HEK293 (cell line): Measurements from ENCODE around the gene ZBTB24.

Experiments used
- CTCF ChIA-PET: fragments of 350-600 bp; formaldehyde crosslinking; extraction: SDS; loops from one replicate; lab custom pipeline; 2021; ENCODE audit warnings: antibody characterized with exemption; lab: Yijun Ruan, JAX
- POLR2A ChIA-PET: fragments of 300-600 bp; formaldehyde crosslinking; extraction: SDS; loops from one replicate; lab custom pipeline; 2020; ENCODE audit warnings: antibody characterized with exemption, inconsistent platforms; lab: Yijun Ruan, JAX
- H3K27ac ChIP-seq: fragments of 200-500 bp; sonication (Bioruptor generic); 2 replicates; pipeline ENCODE4 v1.5.1; 2014; ENCODE audit warnings: low read depth, low read length, control low read depth, inconsistent platforms; ENCODE audit errors: extremely low read depth
- H3K36me3 ChIP-seq, 2 experiments: fragments of 200-500 bp in 1 of 2; sonication (Bioruptor generic) in 1 of 2; 1 replicate in 1 of 2; 2 replicates in 1 of 2; pipeline ENCODE4 v1.5.1; 2014 to 2017; ENCODE audit warnings: inconsistent platforms in 2 of 2, low read length in 2 of 2; ENCODE audit not compliant: control insufficient read depth in 2 of 2, insufficient read depth in 1 of 2
- H3K4me1 ChIP-seq: fragments of 200-500 bp; sonication (Bioruptor generic); 2 replicates; pipeline ENCODE4 v1.5.1; 2014; ENCODE audit warnings: mild to moderate bottlenecking, low read length, inconsistent platforms; ENCODE audit not compliant: control insufficient read depth, insufficient read depth
- H3K4me3 ChIP-seq: 2 replicates; pipeline ENCODE4 v1.5.1; 2011; ENCODE audit warnings: low read depth, mild to moderate bottlenecking, control low read depth, low read length, moderate library complexity
- H3K9me3 ChIP-seq: fragments of 200-500 bp; sonication (Bioruptor generic); 2 replicates; pipeline ENCODE4 v1.5.1; 2014; ENCODE audit warnings: low read depth, low read length, inconsistent platforms; ENCODE audit not compliant: control insufficient read depth, insufficient read depth
- AEBP2 ChIP-seq: fragments of 450-650 bp; formaldehyde crosslinking; IDR thresholded peaks from 2 replicates; pipeline ENCODE4 v1.5.1; 2016; ENCODE audit warnings: missing biosample characterization, missing genetic modification characterization, borderline replicate concordance
- GLIS2 ChIP-seq: fragments of 450-650 bp; formaldehyde crosslinking; IDR thresholded peaks from 2 replicates; pipeline ENCODE4 v1.5.1; 2016; ENCODE audit warnings: missing biosample characterization, missing genetic modification characterization
- HOXC10 ChIP-seq: sonication (generic); formaldehyde crosslinking; IDR thresholded peaks from 2 replicates; pipeline ENCODE4 v1.8.1; 2023; ENCODE audit warnings: mild to moderate bottlenecking, missing genetic modification reagents
- KLF8 ChIP-seq: fragments of 450-650 bp; formaldehyde crosslinking; IDR thresholded peaks from 2 replicates; pipeline ENCODE4 v1.5.1; 2016; ENCODE audit warnings: missing biosample characterization, missing genetic modification characterization
- MEIS1 ChIP-seq: sonication (generic); formaldehyde crosslinking; IDR thresholded peaks from 2 replicates; pipeline ENCODE4 v1.8.1; 2022; ENCODE audit warnings: missing genetic modification reagents, mild to moderate bottlenecking, borderline replicate concordance
- PRDM10 ChIP-seq: fragments of 450-650 bp; formaldehyde crosslinking; IDR thresholded peaks from 2 replicates; pipeline ENCODE4 v1.5.1; 2016; ENCODE audit warnings: missing biosample characterization, missing genetic modification characterization
- PRDM4 ChIP-seq: fragments of 450-650 bp; formaldehyde crosslinking; IDR thresholded peaks from 2 replicates; pipeline ENCODE4 v1.5.1; 2017; ENCODE audit warnings: missing biosample characterization, missing genetic modification characterization
- RBAK ChIP-seq: fragments of 450-650 bp; formaldehyde crosslinking; IDR thresholded peaks from 2 replicates; pipeline ENCODE4 v1.5.1; 2016; ENCODE audit warnings: missing biosample characterization, missing genetic modification characterization
- ZIC2 ChIP-seq: fragments of 450-650 bp; formaldehyde crosslinking; IDR thresholded peaks from 2 replicates; pipeline ENCODE4 v1.5.1; 2016; ENCODE audit warnings: missing biosample characterization, missing genetic modification characterization
- ZNF140 ChIP-seq: fragments of 450-650 bp; formaldehyde crosslinking; IDR thresholded peaks from 2 replicates; pipeline ENCODE4 v1.5.1; 2016; ENCODE audit warnings: missing biosample characterization, missing genetic modification characterization
- ZNF175 ChIP-seq: fragments of 450-650 bp; formaldehyde crosslinking; IDR thresholded peaks from 2 replicates; pipeline ENCODE4 v1.5.1; 2016; ENCODE audit warnings: missing biosample characterization, missing genetic modification characterization
- ZNF211 ChIP-seq: fragments of 450-650 bp; formaldehyde crosslinking; IDR thresholded peaks from 2 replicates; pipeline ENCODE4 v1.5.1; 2016; ENCODE audit warnings: low read depth, missing biosample characterization, missing genetic modification characterization
- ZNF239 ChIP-seq: fragments of 450-650 bp; formaldehyde crosslinking; IDR thresholded peaks from 2 replicates; pipeline ENCODE4 v1.5.1; 2016; ENCODE audit warnings: missing biosample characterization, missing genetic modification characterization
- ZNF24 ChIP-seq: fragments of 450-650 bp; formaldehyde crosslinking; IDR thresholded peaks from 2 replicates; pipeline ENCODE4 v1.5.1; 2016; ENCODE audit warnings: missing biosample characterization, missing genetic modification characterization
- ZNF311 ChIP-seq: fragments of 450-650 bp; formaldehyde crosslinking; IDR thresholded peaks from 2 replicates; pipeline ENCODE4 v1.5.1; 2017; ENCODE audit warnings: missing biosample characterization, missing genetic modification characterization, borderline replicate concordance
- ZNF366 ChIP-seq: fragments of 450-650 bp; formaldehyde crosslinking; conservative IDR thresholded peaks from 2 replicates; pipeline ENCODE4 v1.5.1; 2016; ENCODE audit warnings: missing biosample characterization, missing genetic modification characterization
- ZNF423 ChIP-seq: fragments of 450-650 bp; formaldehyde crosslinking; IDR thresholded peaks from 2 replicates; pipeline ENCODE4 v1.5.1; 2016; ENCODE audit warnings: missing biosample characterization, missing genetic modification characterization
- ZNF449 ChIP-seq: fragments of 450-650 bp; formaldehyde crosslinking; IDR thresholded peaks from 2 replicates; pipeline ENCODE4 v1.5.1; 2017; ENCODE audit warnings: missing biosample characterization, mild to moderate bottlenecking, missing genetic modification characterization, moderate library complexity
- ZNF473 ChIP-seq: fragments of 450-650 bp; formaldehyde crosslinking; IDR thresholded peaks from 2 replicates; pipeline ENCODE4 v1.5.1; 2017; ENCODE audit warnings: missing biosample characterization, missing genetic modification characterization
- ZNF514 ChIP-seq: fragments of 450-650 bp; formaldehyde crosslinking; IDR thresholded peaks from 2 replicates; pipeline ENCODE4 v1.5.1; 2016; ENCODE audit warnings: missing biosample characterization, missing genetic modification characterization
- ZNF548 ChIP-seq: fragments of 450-650 bp; formaldehyde crosslinking; IDR thresholded peaks from 2 replicates; pipeline ENCODE4 v1.5.1; 2016; ENCODE audit warnings: missing biosample characterization, missing genetic modification characterization
- ZNF600 ChIP-seq: fragments of 450-650 bp; formaldehyde crosslinking; IDR thresholded peaks from 2 replicates; pipeline ENCODE4 v1.5.1; 2016; ENCODE audit warnings: missing biosample characterization, missing genetic modification characterization
- ZNF626 ChIP-seq: fragments of 450-650 bp; sonication (Bioruptor Pico); formaldehyde crosslinking; IDR thresholded peaks from 2 replicates; pipeline ENCODE4 v1.5.1; 2018; ENCODE audit warnings: missing biosample characterization, missing genetic modification characterization, inconsistent platforms
- ZNF645 ChIP-seq: fragments of 450-650 bp; formaldehyde crosslinking; IDR thresholded peaks from 2 replicates; pipeline ENCODE4; 2016; ENCODE audit warnings: missing biosample characterization, missing genetic modification characterization
- ZNF747 ChIP-seq: fragments of 450-650 bp; formaldehyde crosslinking; IDR thresholded peaks from 2 replicates; pipeline ENCODE4 v1.5.1; 2016; ENCODE audit warnings: missing biosample characterization, missing genetic modification characterization
- ZSCAN30 ChIP-seq: fragments of 450-650 bp; IDR thresholded peaks from 2 replicates; pipeline ENCODE4 v1.5.1; 2018; ENCODE audit warnings: missing biosample characterization, mild to moderate bottlenecking, missing genetic modification characterization, moderate library complexity

The ZBTB24 gene

GRCh38 chr6:109523478-109523877 is 40.5 kb upstream of the ZBTB24 start:
- no peaks in the 10 kb centered on the region for H3K4me1 ChIP-seq
- CTCF ChIA-PET, result no interaction called here
- H3K9me3 ChIP-seq, result no peaks in the 10 kb centered on the region
- no peak overlapping the region for H3K4me3 ChIP-seq
- H3K36me3 ChIP-seq, result no peaks in the 10 kb centered on the region
- POLR2A ChIA-PET, result no interaction called here
- no peak overlapping the region for H3K27ac ChIP-seq
- TF ChIP-seq ZNF239 (tag by site-specific recombination), result no peak
- TF ChIP-seq KLF8 (tag by site-specific recombination), result no peak
- TF ChIP-seq ZNF175 (tag by site-specific recombination), result no peak
- TF ChIP-seq ZNF311 (tag by site-specific recombination), result no peak
- no peak for TF ChIP-seq PRDM4 (tag by site-specific recombination)
- TF ChIP-seq ZNF24 (tag by site-specific recombination), result no peak
- no peak for TF ChIP-seq ZNF423
- no peak for TF ChIP-seq ZNF548 (tag by site-specific recombination)
- no peak for TF ChIP-seq ZNF473 (tag by site-specific recombination)
- TF ChIP-seq ZNF140 (tag by site-specific recombination), result no peak
- no peak for TF ChIP-seq ZNF514 (tag by site-specific recombination)
- no peak for TF ChIP-seq RBAK
- no peak for TF ChIP-seq ZNF747 (tag by site-specific recombination)
- no peak for TF ChIP-seq ZNF626 (tag by site-specific recombination)
- TF ChIP-seq GLIS2 (tag by site-specific recombination), result no peak
- no peak for TF ChIP-seq ZNF366
- no peak for TF ChIP-seq PRDM10 (tag by site-specific recombination)
- TF ChIP-seq ZNF449 (tag by site-specific recombination), result no peak
- no peak for TF ChIP-seq MEIS1 (CRISPR knock-in tag)
- TF ChIP-seq, all 188 proteins: peak for 0

GRCh38 chr6:109521080-109521479 is 38.1 kb upstream of the ZBTB24 start:
- Histone ChIP-seq H3K27ac (no peak overlapping the region), H3K4me1 (no peaks in the 10 kb centered on the region), H3K36me3 (no peaks in the 10 kb centered on the region), H3K4me3 (no peak overlapping the region), H3K9me3 (no peaks in the 10 kb centered on the region)
- CTCF ChIA-PET, result interaction anchor here (1.0 to 1.3 kb wide), 2 partner anchors 184 to 519 kb away, joined by 4 read pairs; no protein-coding TSS in a partner anchor
- POLR2A ChIA-PET, result no interaction called here
- no peak for TF ChIP-seq ZNF600 (tag by site-specific recombination)
- TF ChIP-seq ZIC2 (tag by site-specific recombination), result no peak
- TF ChIP-seq HOXC10 (CRISPR knock-in tag), result no peak
- TF ChIP-seq ZNF645 (tag by site-specific recombination), result no peak
- no peak for TF ChIP-seq AEBP2
- no peak for TF ChIP-seq ZNF211 (tag by site-specific recombination)
- no peak for TF ChIP-seq ZNF140 (tag by site-specific recombination)
- TF ChIP-seq ZSCAN30 (tag by site-specific recombination), result no peak
